ENCODE results near the gene ARHGEF19.

ARHGEF19 gene

DNA sequence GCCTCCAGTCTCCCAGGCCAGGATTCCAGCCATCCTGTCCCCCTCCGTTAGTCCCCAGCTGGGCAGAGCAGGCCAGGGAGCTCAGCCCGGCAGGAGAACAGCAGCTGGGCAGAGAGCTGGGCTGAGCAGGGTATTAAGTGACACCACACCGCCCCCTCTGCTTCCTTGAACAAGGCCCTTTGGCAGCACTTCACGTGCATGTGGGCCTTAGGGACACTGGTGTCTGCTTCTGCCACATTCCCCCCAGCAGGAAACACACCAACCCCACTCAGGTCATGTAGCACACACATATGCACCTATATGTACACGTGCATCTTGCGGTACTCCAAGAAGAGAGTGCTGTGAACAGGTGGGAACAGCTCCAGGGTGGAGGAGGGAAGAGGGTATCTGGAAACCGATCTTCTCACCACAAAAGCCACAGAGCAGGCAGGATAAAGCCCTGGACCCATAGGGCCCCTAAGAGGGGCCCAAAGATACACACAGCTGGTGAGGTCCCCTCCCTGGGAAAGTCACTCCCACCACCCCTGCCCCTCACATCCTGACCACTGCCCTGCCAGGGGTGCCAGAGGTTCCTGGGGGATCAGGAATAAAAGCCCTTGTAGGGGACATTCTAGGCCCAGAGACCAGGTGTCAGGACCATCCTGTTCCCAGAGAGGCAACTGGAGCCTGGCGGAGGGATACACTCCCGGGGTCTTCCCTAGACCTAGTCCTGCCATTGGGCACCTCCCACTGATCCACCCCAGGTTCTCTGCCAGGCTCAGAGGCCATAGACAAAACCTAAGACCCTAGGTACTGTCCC is 61.1 kb downstream of the ARHGEF19 start:
- Histone ChIP-seq H3K27ac (ENCODE audit: extremely low read depth, low read depth, low read length) (peak overlapping the region; percentile 42), H3K4me3 (ENCODE audit: low read depth, low read length) (no peak overlapping the region), H3K9me3 (ENCODE audit: control insufficient read depth, insufficient read depth, low read depth, low read length) (no peaks in the 10 kb centered on the region), H3K36me3 (ENCODE audit: control insufficient read depth in 2 of 2, insufficient read depth in 1 of 2, low read length in 2 of 2) (peaks cover 5 to 49% of the 10 kb centered on the region in 2 experiments; a peak in 2 of 3 replicates), H3K4me1 (ENCODE audit: control insufficient read depth, insufficient read depth, low read length) (peaks cover 6% of the 10 kb centered on the region; the same call in 1 of the 2 replicates)
- CTCF ChIA-PET, result interaction anchor here (0.6 to 7.8 kb wide), 2 partner anchors 72 to 568 kb away, joined by 3 to 117 read pairs; no protein-coding TSS in a partner anchor
- POLR2A ChIA-PET, result interaction anchor here (0.6 to 1.6 kb wide), 4 partner anchors 13 to 69 kb away, joined by 3 read pairs; no protein-coding TSS in a partner anchor
- TF ChIP-seq IKZF3 (tag by site-specific recombination; IDR thresholded peaks at IDR 0.05), result 0 out of 2 replicates have a peak, but pooled peaks have one; percentile 47
- TF ChIP-seq OVOL3 (tag by site-specific recombination; IDR thresholded peaks at IDR 0.05), result no peak
- no peak for TF ChIP-seq ZFP69B (tag by site-specific recombination; IDR thresholded peaks at IDR 0.05)
- no peak for TF ChIP-seq ZNF624 (tag by site-specific recombination; IDR thresholded peaks at IDR 0.05)
- peak; percentile 62; the same call in 1 of the 2 replicates for TF ChIP-seq GLIS1 (tag by site-specific recombination; IDR thresholded peaks at IDR 0.05)
- no peak for TF ChIP-seq KLF9 (tag by site-specific recombination; IDR thresholded peaks at IDR 0.05; ENCODE audit: low read depth)
- TF ChIP-seq, protein P1, sequence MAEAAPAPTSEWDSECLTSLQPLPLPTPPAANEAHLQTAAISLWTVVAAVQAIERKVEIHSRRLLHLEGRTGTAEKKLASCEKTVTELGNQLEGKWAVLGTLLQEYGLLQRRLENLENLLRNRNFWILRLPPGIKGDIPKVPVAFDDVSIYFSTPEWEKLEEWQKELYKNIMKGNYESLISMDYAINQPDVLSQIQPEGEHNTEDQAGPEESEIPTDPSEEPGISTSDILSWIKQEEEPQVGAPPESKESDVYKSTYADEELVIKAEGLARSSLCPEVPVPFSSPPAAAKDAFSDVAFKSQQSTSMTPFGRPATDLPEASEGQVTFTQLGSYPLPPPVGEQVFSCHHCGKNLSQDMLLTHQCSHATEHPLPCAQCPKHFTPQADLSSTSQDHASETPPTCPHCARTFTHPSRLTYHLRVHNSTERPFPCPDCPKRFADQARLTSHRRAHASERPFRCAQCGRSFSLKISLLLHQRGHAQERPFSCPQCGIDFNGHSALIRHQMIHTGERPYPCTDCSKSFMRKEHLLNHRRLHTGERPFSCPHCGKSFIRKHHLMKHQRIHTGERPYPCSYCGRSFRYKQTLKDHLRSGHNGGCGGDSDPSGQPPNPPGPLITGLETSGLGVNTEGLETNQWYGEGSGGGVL (tag by site-specific recombination; IDR thresholded peaks at IDR 0.05), result peak; percentile 8; the same call in 1 of the 2 replicates
- TF ChIP-seq, protein P2, sequence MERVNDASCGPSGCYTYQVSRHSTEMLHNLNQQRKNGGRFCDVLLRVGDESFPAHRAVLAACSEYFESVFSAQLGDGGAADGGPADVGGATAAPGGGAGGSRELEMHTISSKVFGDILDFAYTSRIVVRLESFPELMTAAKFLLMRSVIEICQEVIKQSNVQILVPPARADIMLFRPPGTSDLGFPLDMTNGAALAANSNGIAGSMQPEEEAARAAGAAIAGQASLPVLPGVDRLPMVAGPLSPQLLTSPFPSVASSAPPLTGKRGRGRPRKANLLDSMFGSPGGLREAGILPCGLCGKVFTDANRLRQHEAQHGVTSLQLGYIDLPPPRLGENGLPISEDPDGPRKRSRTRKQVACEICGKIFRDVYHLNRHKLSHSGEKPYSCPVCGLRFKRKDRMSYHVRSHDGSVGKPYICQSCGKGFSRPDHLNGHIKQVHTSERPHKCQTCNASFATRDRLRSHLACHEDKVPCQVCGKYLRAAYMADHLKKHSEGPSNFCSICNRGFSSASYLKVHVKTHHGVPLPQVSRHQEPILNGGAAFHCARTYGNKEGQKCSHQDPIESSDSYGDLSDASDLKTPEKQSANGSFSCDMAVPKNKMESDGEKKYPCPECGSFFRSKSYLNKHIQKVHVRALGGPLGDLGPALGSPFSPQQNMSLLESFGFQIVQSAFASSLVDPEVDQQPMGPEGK (tag by site-specific recombination; IDR thresholded peaks at IDR 0.05), result peak; percentile 74
- no peak for TF ChIP-seq SP3 (tag by site-specific recombination; IDR thresholded peaks at IDR 0.05)
- TF ChIP-seq, protein P3, sequence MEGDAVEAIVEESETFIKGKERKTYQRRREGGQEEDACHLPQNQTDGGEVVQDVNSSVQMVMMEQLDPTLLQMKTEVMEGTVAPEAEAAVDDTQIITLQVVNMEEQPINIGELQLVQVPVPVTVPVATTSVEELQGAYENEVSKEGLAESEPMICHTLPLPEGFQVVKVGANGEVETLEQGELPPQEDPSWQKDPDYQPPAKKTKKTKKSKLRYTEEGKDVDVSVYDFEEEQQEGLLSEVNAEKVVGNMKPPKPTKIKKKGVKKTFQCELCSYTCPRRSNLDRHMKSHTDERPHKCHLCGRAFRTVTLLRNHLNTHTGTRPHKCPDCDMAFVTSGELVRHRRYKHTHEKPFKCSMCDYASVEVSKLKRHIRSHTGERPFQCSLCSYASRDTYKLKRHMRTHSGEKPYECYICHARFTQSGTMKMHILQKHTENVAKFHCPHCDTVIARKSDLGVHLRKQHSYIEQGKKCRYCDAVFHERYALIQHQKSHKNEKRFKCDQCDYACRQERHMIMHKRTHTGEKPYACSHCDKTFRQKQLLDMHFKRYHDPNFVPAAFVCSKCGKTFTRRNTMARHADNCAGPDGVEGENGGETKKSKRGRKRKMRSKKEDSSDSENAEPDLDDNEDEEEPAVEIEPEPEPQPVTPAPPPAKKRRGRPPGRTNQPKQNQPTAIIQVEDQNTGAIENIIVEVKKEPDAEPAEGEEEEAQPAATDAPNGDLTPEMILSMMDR (tag by site-specific recombination; IDR thresholded peaks at IDR 0.05), result peak; percentile 66
- TF ChIP-seq GLI4 (tag by site-specific recombination; IDR thresholded peaks at IDR 0.05), result no peak
- TF ChIP-seq, protein P4, sequence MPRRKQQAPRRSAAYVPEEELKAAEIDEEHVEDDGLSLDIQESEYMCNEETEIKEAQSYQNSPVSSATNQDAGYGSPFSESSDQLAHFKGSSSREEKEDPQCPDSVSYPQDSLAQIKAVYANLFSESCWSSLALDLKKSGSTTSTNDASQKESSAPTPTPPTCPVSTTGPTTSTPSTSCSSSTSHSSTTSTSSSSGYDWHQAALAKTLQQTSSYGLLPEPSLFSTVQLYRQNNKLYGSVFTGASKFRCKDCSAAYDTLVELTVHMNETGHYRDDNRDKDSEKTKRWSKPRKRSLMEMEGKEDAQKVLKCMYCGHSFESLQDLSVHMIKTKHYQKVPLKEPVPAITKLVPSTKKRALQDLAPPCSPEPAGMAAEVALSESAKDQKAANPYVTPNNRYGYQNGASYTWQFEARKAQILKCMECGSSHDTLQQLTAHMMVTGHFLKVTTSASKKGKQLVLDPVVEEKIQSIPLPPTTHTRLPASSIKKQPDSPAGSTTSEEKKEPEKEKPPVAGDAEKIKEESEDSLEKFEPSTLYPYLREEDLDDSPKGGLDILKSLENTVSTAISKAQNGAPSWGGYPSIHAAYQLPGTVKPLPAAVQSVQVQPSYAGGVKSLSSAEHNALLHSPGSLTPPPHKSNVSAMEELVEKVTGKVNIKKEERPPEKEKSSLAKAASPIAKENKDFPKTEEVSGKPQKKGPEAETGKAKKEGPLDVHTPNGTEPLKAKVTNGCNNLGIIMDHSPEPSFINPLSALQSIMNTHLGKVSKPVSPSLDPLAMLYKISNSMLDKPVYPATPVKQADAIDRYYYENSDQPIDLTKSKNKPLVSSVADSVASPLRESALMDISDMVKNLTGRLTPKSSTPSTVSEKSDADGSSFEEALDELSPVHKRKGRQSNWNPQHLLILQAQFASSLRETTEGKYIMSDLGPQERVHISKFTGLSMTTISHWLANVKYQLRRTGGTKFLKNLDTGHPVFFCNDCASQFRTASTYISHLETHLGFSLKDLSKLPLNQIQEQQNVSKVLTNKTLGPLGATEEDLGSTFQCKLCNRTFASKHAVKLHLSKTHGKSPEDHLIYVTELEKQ (tag by site-specific recombination; IDR thresholded peaks at IDR 0.05; ENCODE audit: borderline replicate concordance), result no peak
- no peak for TF ChIP-seq ZNF239 (tag by site-specific recombination; IDR thresholded peaks at IDR 0.05)
- TF ChIP-seq, protein P5, sequence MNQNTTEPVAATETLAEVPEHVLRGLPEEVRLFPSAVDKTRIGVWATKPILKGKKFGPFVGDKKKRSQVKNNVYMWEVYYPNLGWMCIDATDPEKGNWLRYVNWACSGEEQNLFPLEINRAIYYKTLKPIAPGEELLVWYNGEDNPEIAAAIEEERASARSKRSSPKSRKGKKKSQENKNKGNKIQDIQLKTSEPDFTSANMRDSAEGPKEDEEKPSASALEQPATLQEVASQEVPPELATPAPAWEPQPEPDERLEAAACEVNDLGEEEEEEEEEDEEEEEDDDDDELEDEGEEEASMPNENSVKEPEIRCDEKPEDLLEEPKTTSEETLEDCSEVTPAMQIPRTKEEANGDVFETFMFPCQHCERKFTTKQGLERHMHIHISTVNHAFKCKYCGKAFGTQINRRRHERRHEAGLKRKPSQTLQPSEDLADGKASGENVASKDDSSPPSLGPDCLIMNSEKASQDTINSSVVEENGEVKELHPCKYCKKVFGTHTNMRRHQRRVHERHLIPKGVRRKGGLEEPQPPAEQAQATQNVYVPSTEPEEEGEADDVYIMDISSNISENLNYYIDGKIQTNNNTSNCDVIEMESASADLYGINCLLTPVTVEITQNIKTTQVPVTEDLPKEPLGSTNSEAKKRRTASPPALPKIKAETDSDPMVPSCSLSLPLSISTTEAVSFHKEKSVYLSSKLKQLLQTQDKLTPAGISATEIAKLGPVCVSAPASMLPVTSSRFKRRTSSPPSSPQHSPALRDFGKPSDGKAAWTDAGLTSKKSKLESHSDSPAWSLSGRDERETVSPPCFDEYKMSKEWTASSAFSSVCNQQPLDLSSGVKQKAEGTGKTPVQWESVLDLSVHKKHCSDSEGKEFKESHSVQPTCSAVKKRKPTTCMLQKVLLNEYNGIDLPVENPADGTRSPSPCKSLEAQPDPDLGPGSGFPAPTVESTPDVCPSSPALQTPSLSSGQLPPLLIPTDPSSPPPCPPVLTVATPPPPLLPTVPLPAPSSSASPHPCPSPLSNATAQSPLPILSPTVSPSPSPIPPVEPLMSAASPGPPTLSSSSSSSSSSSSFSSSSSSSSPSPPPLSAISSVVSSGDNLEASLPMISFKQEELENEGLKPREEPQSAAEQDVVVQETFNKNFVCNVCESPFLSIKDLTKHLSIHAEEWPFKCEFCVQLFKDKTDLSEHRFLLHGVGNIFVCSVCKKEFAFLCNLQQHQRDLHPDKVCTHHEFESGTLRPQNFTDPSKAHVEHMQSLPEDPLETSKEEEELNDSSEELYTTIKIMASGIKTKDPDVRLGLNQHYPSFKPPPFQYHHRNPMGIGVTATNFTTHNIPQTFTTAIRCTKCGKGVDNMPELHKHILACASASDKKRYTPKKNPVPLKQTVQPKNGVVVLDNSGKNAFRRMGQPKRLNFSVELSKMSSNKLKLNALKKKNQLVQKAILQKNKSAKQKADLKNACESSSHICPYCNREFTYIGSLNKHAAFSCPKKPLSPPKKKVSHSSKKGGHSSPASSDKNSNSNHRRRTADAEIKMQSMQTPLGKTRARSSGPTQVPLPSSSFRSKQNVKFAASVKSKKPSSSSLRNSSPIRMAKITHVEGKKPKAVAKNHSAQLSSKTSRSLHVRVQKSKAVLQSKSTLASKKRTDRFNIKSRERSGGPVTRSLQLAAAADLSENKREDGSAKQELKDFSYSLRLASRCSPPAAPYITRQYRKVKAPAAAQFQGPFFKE (tag by site-specific recombination; IDR thresholded peaks at IDR 0.05; ENCODE audit: borderline replicate concordance), result no peak
- TF ChIP-seq, protein P6, sequence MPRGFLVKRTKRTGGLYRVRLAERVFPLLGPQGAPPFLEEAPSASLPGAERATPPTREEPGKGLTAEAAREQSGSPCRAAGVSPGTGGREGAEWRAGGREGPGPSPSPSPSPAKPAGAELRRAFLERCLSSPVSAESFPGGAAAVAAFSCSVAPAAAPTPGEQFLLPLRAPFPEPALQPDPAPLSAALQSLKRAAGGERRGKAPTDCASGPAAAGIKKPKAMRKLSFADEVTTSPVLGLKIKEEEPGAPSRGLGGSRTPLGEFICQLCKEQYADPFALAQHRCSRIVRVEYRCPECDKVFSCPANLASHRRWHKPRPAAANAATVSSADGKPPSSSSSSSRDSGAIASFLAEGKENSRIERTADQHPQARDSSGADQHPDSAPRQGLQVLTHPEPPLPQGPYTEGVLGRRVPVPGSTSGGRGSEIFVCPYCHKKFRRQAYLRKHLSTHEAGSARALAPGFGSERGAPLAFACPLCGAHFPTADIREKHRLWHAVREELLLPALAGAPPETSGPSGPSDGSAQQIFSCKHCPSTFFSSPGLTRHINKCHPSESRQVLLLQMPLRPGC (tag by site-specific recombination; IDR thresholded peaks at IDR 0.05), result no peak
- no peak for TF ChIP-seq ZNF792 (tag by site-specific recombination; IDR thresholded peaks at IDR 0.05)
- TF ChIP-seq ZNF221 (tag by site-specific recombination; IDR thresholded peaks at IDR 0.05; ENCODE audit: borderline replicate concordance), result no peak
- TF ChIP-seq TCF7L2 (IDR thresholded peaks at IDR 0.05; ENCODE audit: borderline replicate concordance, low read depth, low read length), result no peak
- peak; percentile 84 for TF ChIP-seq ZNF600 (tag by site-specific recombination; IDR thresholded peaks at IDR 0.05)

All from HEK293 (cell line).